CD4-positive, alpha-beta T cell treated with Interleukin-17A for 4 hours (primary cell): ENCODE data around the gene BEX3.
"Not testable (repeated sequence)": the region's sequence is repeated elsewhere in the genome, so short reads cannot be mapped to it uniquely, and the experiment has no call there.

Source experiments
- DNase-seq: peaks from one replicate; pipeline ENCODE4 v3.0.0-alpha.2; 2020; ENCODE audit warnings: mixed read lengths

Gene BEX3

DNA sequence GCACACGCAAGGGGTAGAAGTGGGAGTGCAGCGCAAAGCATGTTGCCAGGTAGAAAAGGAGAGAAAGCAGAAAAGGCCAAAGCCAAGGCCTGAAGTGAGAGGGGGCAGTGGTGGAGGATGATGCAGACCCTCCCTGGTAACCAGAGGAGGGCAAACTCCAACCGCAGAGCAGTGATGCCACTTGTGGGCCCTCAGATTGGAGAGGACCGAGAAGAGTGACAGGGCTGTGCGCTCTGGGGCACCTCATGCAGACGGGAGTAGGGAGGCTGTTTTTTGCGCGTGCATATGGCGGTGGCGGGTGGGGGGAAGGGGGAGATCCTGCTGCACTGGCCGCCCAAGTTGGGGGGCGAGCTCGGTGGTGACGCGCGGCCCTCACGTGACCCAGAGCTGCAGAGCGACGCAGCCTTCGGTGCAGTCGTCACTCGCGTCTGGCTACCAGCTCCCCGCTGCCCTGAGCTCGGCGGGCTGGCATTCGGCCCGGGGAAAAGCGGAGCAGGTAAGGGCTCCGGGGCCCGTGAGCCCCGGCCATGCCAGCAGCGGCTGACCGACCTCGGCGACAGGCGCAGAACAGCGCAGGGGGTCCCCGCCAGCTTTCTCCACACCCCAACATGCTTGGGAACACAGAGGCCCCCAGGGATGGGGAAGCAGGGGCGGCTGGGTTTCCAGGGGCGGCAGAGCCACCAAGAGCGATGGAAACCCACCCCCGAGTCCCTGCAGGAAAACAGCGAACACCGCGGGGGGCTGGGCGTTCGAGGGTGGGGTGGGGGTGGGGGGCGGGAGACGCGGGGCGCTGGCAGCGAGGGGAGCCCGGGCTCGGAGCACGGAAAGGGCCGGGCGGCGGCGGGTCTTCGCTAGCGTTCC lies at the start of gene BEX3:
Gene BEX3 (plus strand): TSS at position 421 of the 861 bp plus-strand sequence. CDS start 984 bp downstream, outside the sequence.
- DNase-seq, result peak; percentile 58

DNA sequence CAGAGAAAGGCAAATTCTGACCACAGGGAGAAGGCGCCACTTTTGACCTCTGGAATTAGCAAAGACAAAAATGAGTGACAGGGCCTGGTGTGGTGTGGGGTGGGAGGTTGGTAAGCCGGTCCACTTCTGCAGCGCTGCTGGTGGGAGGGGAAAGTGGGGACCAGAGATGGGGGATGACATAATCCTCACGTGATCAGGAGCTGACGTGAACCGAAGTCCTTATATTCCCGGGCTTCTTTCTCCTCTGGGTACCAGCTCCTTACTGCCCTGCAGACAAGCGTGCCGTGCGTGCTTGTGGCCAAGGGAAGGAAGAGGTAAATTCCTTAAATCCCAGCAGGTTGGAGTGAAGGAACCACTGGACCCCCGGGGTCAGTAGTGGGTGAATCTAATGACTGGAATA lies 46.3 kb upstream of the BEX3 start, which contains the start of gene TCEAL7:
Gene TCEAL7 (plus strand): TSS at position 249 of the 400 bp plus-strand sequence. CDS start 1,165 bp downstream, outside the sequence.
- no peak for DNase-seq

DNA sequence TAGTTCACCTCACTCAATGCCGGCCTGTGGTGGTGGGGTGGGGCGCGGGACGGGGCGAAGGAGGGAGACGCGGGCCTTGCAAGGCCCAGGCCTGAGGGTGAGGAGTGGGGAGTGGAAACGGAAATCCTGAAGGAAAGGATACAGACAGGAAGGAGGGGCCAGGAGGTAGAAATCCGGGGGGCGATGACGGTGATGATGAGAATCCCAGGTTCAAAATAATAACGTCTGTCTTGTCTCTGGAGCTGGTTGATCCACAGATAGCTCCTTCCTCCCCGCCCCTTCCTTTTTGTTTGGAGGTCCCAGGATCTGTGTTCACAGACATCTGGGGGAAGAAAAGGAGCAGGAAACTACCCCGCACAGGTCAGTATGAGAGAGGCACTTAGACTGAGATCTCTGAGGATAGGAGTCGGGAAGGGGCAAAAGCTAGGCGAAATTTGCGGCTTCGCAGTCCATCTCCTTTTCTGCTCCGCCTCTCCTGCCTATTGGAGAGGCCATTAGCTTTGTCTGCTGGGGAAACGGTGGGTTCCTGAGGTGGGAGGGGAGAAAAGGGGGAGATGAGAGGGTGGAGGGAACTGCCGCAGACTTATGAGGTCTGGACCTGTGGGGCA lies 45.6 kb upstream of the BEX3 start:
- no peak for DNase-seq

DNA sequence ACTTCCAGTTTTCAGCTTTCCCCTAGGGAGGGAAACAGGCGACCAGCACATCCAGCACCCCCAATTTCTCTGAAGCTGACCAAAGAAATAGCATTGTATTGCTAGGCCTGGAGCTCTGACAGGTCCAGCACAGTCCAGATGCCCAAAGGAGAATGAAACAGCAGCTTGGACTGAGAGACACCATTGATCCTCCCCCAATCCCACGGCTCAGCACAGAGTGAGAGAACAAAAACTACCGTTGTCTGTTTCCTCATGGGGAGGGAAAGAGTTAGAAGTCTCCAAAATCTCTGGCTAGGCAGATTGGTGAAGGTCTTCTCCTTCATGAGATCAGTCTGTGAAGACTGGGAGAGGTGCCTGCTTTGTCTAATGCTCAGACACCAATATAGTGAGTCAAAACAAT lies 37.7 kb upstream of the BEX3 start:
- no peak for DNase-seq

DNA sequence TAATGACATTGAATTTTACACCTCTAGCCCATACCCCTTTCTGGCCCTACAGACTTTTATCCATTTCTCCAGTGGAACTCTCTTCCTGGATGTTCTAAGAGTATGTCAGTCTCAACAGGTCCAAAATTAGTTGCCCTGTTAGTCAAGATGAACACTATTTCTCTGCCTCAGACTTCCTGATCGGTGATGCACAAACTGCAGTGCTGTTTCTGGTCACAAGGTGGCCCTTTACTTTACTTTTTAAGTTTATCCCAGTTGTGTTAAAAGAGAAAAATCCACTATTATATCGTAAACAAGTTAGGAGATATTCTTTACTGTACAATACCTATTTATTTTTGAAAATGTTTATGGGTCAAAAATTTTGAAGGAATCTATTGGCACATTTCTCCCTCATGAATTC lies 33.2 kb upstream of the BEX3 start:
- DNase-seq, result peak; percentile 65

DNA sequence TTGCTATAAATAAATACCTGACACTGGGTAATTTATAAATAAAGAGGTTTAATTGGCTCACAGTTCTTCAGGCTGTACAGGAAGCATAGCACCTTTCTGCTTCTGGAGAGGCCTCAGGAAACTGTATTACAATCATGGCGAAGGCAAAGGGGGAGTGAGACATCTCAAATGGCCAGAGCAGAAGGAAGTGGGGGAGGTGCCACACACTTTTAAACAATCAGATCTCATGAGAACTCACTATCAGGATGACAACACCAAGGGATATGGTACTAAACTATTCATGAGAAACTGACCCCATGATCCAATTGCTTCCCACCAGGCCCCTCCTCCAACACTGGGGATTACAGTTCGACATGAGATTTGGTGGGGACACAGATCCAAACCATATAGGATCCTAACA lies 31.7 kb upstream of the BEX3 start:
- DNase-seq, result no peak

DNA sequence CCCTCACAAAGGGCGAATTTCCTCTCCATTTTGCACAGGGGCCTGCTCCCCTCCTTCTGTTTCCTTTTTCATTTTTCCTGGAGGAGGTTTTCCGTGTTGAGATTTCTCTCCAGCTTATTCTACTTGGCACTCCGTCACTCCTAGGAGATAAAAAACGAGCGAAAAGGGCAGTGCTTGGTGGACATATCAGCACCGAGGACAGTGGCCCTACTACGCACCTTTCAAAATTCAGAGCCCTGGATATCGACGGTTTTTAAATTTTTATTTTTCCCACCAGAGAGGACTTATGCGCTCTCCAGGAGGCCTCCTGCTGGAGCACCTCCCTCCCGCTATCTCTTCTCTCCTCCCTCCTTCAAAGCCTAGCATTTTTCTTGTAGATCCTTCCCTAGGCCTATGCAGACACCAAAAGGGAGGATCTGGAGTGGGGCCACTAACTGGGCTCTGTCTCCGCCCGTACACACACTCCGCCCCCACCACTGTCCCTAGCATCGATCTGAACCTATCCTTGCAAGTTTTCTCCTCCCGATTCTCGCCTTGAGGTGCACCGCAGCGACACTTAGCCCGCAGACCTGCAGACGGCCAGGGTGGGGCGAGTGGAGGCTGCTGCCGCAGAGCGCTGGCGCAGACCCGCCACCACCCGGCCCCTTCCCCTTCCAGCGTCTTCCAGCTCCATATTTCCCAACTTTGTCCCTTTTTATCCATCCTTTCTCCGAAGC lies 28.5 kb upstream of the BEX3 start:
- DNase-seq, result no peak

DNA sequence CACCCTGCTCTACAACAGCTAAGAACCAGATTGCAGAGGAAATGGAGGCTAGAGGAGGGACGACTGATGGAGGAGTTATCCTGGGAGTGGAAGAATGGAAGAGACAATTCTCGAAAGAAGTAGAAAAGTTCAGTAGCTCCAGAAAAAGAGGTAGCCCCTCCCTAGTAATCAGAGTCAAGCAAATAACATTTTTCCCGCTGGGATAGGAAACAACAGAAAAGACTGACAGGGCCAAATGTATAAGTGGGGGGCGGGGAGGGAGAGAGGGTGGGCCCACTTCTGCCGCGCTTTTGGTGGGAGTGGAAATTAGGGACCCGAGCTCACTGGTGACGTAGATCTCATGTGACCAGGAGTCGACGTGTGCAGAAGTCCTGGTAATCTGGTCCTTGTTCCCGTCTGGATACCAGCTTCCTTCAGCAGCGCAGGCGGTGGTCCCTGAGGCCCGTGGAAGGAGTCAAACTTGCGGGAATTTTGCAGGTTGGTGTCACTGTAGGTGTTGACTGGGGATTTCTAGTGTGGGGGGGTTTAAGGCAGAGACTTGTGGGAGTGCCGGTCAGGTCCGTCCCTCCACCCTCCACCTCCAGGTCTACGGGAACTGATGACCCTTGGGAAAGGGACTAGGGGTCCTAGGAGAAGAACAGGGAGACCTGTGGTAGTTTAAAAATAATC lies 20.1 kb upstream of the BEX3 start, which contains the start of gene TCEAL9:
Gene TCEAL9 (plus strand): TSS at position 377 of the 669 bp plus-strand sequence. CDS start 1,179 bp downstream, outside the sequence.
- DNase-seq, result no peak

DNA sequence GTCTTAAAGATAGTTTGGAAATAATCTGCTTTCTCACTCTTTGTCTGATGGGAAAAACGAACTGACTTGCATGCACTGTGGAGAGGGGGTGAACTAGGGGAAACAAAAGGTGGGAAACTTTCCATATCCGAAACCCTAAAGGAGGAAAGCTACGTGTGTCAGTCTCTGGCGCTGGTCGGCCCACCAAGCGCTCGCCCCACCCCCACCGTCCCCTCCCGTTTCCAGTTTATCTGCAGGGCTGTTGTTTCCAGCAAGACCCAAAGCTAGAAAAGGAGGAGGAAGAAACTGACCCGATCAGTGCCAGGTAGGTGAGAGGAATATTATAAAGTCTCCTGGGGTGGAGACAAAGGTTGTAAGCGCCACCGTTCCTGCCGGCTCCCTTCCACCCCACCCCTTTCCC lies 19.5 kb upstream of the BEX3 start:
- DNase-seq, result peak; percentile 25

DNA sequence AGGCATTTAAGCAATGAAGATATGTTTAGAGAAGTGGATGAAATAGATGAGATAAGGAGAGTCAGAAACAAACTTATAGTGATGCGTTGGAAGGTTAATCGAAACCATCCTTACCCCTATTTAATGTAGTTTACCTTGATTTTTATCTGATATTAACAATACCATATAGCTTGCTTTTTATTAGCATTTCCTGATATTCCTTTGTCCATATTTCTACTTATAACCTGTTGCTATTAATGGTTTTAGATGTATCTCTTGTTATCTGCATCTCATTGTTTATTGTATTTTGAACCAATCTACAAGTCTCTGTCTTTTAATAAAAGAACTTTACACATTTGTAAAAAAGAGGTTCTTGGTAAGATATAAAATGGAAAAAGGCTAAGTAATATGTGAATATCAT lies 18.5 kb upstream of the BEX3 start:
- DNase-seq, result no peak

DNA sequence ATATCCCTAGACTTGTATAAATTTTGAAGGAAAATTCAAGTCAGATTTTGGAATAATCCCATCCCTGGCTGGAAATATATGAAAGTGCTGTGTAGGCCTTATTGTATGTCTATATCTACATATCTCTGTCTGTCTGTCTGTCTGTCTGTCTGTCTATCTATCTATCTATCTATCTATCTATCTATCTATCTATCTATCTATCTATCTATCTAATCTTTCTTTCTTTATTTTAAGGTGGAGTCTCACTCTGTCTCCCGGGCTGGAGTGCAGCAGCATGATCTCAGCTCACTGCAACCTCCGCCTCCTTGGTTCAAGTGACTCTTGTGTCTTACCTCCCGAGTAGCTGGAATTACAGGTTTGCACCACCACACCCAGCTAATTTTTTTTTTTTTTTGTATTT lies 16.7 kb upstream of the BEX3 start:
- DNase-seq, result not testable (repeated sequence)

DNA sequence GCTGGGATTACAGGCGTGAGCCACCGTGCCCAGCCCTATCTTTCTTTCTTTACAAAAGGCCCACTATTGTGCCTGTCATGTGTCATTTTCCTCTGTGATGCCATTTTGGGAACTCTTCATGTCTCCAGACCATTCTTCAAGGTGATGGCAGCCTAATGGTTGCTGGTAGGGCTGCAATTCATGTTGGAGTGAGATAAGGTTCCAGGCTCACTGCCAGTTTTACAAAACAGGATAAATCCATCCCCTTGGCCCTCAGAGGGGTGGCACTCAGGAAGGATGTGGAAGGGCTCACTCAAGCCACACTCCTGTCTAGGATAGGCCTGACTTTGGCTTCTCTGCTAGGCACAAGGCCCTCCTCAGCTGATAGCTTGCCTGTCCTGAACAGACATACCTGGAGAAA lies 16.2 kb upstream of the BEX3 start:
- DNase-seq, result no peak

DNA sequence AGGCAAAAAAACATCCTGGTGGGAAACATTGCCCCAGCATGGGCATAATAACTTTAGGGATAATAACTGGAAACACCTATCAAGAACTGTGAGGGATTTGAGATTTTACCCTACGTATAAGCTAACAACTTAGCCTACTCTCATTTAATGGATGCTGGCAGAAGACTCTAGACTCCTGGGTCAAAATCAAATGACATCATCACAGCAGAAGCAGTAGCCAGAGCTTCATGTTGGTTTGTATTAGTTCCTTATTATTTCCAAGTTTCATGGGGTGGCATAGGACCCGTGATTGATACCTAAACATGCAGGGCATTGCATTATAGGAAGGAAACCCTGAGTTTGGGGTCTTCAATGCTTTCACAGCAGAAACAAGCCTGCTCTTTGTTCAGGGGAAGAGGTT lies 15.4 kb upstream of the BEX3 start:
- no peak for DNase-seq

DNA sequence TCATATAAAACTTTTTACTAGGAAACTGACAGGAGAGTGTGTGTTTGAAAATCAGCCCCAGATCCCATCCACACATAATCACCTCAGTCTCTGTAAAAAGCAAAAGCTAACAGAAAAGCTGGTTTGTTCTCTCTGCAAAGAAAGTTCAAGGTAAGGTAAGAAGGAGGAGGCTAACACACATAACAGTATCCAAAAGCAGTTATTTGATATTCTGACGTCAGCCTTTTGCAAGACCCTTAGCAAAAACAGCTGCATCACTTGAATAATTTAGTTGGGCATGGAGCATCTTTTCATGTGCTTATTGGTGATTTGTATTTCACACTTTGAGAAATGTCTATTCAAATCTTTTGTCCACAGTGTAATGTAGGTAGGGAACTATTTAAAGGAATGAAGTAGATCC lies 14.5 kb upstream of the BEX3 start:
- DNase-seq, result no peak

DNA sequence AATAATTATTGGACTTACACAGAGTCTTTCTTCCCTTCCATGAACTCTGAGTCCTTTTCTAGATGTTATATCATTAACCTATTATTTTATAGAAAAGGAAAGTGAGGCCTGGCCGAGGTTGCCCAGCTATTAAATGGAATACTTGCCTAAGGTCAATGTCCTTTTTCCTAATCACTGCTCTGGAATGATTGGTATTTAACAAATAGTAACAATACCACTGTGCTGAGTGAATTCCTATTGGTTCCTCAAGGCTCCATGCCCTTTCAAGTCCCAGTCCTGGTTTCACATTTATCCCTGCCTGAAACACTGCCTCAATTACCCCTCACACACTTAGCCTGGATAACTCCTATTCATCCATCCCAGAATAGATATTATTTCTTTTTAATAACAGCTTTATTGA lies 13.9 kb upstream of the BEX3 start:
- no peak for DNase-seq

DNA sequence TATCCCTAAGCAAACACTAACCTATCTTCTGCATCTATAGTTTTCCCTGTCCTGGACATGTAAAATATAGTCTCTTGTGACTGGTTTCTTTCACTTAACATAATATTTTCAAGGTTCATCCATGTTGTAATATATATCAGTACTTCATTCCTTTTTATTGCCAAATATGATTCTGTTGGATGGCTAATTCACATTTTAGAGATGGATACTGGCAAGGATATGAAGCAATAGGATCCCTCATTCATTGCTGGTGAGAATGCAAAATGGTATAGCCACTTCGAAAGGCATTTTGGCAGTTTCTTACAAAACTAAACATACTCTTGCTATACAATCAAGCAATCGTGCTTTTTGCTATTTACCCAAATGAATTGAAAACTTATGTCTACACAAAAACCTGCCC lies 13.3 kb upstream of the BEX3 start:
- no peak for DNase-seq

DNA sequence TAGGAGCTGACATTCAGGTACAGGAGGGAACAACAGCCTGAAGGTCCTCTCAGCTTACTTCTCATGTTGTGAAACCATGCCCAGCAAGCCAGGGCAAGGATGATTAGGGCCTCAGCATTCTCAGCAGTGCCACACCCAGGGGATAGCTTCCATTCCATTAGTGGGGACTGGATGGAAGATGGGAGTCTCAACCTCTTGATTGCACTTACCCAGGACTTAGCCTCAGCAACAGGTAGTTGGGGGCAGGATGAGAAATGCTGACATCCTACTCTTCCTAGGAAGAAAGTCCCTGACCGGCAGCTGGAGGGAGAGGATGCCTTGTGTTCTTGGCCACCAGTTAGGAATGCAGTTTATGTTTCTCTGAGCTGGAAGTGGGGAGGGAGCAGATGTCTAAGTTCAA lies 8.8 kb upstream of the BEX3 start:
- DNase-seq, result no peak

DNA sequence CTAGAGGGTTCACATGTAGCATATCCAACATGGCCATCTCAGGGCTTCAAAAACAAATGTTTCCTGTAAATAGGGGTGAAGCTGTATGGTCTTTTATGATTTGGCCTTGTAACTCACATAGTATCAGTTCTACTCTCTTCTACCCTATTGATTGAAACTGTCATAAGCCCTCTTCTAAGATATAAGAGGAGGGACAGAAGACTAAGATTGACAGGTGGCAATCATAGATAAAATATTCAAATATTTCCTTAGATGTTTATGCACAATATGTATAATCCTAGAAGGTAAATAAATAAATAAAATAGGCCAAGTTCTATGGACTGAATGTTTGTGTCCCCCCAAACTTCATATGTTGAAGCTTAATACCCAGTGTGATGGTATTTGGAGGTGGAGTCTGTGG lies 6.9 kb upstream of the BEX3 start:
- DNase-seq, result no peak

DNA sequence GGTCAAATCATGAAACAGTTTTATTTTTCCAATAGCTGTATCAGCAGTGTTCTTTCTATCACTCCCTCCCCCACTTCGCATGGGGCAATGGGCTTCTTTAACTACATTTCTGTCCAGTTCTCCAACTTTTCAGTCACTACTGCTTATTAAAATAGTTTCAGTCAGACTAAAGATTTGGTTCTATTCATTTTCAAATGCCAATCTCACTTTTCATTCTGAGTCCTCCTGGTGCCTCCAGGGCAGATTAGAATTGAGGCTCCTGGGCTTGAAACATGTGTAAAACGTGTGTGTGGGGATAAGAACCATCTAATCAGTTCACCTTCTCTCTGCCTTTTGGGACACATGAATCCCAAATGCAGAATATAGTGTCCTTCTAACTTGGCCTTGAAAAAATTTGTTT lies 3.5 kb upstream of the BEX3 start:
- DNase-seq, result no peak

DNA sequence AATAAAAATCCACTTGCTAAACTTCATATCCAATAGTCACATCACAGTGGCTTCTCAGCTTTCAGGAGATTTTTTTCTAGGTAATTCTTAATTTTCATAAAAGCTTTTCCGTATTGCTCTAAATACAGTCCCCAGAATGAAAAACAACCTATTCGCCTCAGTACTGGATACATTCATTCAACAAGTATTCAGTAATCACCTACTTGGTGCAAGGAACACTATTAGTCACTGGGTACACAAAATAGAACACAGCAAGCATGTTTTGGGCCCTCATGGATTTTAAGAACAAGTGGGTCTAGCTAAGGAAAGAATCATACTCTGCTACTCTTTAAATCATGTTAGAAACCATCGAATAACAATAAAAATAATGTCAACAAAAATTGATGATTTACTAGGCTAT lies 2.8 kb upstream of the BEX3 start:
- no peak for DNase-seq

DNA sequence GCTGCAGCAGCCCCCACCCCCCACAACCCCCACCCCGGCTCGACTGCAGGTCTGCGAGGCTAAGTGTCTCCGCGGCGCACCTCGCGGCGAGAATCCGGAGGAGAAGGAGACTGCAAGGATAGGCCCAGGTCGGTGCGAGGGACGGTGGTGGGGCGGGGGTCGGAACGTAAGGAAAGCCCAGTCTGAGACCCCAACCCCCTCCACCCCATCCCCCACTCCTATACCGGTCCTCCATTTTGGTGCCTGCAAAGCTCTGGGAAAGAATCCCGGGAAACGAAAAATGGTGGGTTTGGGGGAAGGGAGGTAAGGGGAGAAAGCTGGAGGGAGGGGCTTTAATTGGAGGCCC lies 614 bp downstream of the BEX3 start:
- DNase-seq, result no peak

DNA sequence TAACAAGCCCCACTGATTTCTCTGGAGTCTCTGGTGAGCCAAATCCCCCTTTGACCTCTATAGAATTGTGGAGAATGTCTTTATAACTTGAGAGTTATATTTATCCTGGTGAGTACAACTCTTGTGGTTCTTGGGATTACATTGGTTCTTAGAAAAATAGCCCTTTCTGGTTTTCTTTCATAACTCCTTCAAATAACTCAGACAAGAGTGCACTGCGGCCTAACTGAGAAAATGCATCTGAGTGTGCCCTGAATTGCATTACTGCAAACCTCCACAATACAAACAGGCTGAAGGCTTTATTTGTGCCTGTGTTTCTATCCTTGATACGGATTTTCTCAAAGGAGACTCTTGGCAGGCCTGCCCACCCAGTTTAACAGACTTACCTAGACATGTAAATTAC lies 2.7 kb downstream of the BEX3 start:
- no peak for DNase-seq

DNA sequence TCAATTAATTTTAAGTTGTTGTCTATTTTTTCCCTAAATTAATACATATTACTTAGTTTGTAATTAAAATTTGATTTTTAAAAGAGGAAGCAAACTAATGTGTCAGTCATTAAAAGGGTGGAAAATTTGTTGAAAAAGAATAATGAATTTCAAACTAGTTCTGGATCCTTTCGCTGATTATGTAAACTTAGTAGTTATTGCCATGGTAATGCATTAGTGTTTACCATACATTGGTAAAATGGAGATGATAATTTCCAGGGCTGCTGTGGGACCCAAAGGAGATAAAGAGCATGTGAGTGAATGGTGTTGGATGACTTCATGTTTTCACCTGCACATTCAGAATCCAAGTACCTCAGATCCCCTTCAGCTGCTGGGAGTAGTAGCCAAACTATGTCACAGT lies 6.5 kb downstream of the BEX3 start:
- no peak for DNase-seq
